Measurements from ENCODE around the gene SHISA7. TPM values are rescaled to one million over a fixed set of nuclear protein-coding genes. Genes with fewer than 3 reads are reported as not detected.

SHISA7 gene
- total RNA-seq (2014; rRNA removed) = 0.06 TPM in 1 of 2 replicates, not detected in the other
- not detected for polyA plus RNA-seq (2012)

DNA sequence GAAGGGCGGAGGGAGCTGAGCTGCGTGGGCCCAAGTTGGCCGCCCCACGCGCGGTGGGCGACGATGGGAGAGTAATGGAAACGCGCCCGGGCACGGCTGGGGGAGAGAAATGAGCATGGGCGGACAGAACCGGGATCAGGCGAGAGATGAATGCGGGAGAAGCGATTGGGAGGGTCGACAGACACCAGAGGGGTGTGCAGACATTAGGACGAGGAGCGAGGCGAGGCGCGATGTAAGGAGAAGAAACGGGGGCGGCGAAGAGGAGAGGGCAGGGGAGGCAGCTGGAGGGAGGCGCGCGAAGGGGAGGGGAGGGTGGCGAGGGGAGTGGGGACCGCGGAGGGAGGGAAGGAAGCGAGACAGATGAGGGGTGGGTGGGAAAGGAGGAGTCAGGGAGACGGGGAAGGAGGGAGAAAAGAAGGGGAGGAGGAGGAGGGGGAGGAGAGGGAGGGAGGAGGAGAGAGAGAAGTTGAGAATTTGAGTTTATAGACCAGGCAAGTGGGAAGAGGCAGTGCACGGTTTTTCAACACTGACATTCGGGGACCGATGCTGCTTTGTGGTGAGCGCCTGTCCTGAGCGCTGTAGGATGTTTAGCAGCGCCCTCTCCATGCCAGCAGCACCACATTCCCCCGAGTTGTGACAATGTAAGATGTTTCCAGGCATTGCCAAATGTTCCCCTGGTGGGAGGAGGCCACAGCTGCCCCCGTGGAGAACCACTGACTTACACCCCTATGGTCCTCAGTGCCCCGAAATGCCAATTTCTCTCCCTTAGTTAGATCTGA, at the start of gene SHISA7:
Gene SHISA7 (minus strand): TSS at position 256 of the 779 bp plus-strand sequence. CDS start 437 bp downstream, outside the sequence.
- no peak for DNase-seq (ENCODE audit: low read depth)

DNA sequence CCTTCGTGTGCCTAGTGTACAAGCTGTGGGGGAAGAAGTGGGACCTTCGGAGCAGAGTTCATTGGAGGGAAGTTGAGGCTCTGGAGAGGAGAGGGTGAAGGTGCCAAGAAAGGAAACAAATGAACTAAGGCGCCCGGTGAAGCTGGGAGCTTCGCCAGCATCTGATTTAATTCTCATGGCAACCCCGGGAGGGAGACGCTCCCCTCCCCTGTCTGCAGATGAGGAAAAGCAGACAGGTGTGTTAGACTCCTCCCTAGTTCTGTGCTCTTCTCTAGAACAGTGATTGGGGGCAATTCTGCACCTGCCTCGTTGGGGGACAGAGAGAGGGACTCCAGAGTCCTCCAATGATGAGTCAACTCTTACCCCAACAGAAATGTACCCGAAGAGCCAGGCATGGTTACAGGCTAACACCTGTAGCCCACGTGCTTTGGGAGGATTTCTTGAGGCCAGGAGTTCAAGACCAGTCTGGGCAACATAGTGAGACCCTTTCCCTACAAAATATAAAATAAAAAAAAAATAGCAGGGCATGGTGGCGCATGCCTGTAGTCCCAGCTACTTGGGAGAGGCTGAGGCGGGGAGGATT, 49.4 kb upstream of the SHISA7 start:
- no peak for DNase-seq (ENCODE audit: low read depth)

DNA sequence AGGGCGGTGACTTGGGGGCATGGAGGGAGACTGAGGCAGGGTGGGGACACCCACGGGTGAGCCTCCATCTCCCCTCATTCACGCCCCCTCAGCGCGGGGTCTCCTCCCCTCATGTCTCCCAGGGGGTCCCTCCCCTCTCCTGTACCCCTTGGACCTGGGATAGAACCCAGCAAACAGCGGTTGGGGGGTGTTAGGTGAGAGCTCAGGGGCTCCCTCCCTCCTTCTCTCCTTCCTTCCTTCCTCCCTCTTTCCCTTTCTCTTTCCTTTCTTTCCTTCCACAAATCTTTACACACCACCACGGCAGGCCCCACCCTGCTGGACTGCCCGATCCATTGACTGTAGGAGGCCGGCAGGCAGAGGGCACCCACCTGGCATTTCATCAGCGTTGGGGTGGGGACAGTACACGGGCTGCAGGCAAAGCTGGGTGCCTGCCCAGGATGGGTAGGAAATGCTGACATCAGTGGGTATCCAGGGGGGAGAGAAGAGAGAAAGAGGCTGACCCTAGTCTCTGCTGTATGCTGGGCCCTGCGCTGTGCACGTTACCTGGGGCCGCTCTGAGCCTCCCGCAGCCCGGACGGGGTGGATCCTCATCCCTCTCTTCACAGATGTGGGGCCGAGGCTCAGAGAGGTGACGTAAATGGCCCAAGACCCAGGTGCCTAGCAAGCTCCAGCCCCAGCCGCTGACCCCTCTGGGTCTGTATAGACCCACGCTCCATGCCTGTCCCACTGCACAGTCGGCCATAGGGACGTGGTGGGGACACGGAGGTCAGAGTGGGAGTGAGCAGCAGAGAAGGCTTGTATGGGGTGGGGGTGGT, 48.7 kb upstream of the SHISA7 start:
- no peak for DNase-seq (ENCODE audit: low read depth)

DNA sequence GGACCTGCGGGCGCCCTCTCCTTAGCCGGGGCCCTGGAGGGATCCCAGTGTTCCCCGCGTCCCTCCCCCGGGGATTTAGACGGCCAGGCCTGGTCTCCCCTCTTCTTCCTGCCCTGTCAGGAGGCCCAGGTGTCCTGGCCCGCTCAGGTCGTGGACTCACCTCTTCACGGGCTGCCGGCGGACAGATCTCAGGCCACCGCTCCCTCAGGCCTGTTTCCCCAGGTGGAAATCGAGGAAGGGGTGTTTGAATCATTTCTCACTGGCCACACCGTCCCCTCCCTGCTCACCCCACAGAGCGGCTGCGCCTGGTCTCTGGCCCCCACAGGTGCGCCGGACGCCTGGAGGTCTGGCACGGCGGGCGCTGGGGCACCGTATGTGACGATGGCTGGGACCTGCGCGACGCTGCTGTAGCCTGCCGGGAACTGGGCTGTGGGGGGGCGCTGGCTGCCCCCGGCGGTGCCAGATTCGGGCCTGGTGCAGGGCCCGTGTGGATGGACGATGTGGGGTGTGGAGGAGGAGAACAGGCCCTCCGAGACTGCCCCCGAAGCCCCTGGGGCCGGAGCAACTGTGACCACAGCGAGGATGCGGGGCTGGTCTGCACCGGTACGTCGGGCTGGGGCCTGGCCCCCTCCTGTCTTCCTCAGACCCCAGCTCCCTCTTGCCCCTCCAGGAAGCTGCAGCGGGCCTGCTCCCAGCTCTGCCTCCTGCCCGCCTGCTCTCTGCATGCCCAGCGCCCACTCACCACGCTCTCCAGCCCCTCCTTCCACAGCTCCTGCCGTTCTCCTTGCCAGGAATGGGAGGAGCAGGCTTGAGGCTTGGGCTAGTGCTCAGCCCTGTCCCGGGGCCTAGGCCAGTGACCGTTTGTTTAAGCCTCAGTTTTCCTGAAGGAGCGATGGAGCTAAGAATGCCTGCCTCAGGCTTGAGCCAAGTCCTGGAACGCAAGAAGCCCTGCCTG, 47.7 kb upstream of the SHISA7 start:
- no peak for DNase-seq (ENCODE audit: low read depth)

DNA sequence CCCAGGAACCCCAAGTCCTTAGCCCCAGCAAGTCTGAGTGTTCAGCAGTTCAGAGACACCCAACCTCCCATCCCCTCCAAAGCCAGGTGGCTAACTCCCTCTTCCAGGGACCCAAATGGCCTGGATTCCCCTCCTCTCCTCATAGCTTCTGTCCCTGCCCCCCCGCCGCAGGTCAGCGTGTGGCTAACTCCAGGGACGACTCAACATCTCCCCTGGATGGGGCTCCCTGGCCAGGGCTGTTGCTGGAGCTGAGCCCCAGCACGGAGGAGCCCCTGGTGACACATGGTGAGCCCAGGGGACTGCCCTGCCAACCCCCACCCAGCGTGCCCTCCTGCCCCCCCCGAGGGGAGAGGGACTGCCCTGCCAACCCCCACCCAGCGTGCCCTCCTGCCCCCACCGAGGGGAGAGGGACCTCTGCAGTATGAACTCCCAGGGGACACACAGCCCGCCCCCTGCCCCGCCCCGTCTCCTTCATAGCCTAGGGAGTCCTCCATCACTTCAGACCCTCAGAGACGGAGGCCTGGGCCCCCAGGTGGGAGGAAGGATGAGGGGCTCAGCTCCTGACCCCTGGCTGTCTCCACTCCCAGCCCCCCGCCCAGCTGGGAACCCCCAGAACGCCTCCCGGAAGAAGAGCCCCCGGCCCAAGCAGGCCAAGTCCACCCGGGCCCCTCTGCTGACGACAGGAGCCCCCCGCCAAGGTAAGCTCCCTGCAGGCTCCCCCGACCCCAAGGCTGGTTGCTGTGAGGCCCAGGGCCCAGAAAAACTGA, 46.8 kb upstream of the SHISA7 start:
- DNase-seq (ENCODE audit: low read depth) = no peak

DNA sequence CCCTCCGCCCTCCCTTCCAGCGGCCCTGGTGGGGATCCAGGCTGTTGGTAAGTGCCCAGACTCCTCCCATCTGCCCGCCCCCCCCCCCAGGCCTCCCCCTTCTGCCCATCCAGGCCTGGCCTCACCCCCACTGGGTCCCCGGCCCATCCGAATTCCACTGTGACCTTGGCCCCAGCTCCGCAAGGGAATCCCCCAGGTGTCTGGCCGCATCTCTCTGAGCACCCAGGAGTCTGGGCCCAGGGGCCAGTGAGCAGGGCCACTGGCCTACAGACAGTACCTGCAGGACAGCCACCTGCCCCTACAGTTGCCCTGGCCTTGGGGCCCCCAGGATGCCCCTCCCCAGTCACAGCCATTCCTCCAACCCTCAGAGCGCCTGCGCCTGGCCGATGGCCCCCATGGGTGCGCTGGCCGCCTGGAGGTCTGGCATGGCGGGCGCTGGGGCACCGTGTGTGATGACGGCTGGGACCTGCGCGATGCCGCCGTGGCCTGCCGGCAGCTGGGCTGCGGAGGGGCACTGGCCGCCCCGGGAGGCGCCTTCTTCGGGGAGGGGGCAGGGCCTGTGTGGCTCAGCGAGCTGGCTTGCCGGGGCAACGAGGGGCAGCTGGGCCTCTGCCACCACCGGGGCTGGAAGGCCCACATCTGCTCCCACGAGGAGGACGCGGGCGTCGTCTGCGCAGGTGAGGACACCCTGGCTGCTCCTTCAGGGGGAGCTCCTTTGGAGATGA, 46.0 kb upstream of the SHISA7 start:
- no peak for DNase-seq (ENCODE audit: low read depth)

DNA sequence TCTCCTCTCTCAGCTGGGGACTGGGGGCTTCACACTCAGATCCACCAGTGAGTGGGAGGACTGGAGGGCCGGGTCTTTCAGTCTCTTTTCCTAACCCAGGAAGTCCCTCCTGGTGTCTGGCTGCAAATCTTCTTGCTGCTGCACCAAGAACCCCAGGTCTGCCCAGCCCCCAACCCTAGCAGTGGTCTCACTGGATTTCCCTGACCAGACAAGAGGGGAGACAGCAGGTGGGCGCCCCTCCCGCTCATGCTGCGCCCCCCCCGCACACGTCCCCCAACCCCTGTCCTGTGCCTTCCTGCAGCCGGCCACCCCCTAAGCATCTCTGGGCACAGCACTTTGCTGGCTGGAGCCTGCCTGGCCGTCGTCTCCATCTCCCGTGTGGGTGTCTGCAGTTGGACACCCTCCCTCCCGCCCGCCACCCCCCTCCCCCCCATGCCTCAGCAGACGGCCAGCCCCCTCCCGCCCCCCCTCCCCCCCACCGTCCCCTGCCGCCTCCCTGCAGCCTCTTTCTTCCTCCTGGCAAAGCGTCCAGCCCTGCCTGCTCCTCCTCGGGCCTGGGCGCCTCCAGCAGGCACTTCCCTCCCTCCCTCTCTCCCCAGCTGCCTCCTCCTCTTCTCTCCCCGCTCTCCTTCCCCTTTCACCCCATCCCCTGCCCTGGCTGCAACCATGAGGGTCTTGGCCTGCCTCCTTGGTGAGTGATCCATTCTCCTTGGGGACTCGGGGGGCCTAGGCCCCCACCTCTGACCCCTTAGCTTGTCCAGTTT, 45.0 kb upstream of the SHISA7 start, which contains the start of gene SSC5D:
Gene SSC5D (plus strand): TSS at position 513 of the 764 bp plus-strand sequence. CDS start 154 bp downstream, at position 667.
- no peak for DNase-seq (ENCODE audit: low read depth)

DNA sequence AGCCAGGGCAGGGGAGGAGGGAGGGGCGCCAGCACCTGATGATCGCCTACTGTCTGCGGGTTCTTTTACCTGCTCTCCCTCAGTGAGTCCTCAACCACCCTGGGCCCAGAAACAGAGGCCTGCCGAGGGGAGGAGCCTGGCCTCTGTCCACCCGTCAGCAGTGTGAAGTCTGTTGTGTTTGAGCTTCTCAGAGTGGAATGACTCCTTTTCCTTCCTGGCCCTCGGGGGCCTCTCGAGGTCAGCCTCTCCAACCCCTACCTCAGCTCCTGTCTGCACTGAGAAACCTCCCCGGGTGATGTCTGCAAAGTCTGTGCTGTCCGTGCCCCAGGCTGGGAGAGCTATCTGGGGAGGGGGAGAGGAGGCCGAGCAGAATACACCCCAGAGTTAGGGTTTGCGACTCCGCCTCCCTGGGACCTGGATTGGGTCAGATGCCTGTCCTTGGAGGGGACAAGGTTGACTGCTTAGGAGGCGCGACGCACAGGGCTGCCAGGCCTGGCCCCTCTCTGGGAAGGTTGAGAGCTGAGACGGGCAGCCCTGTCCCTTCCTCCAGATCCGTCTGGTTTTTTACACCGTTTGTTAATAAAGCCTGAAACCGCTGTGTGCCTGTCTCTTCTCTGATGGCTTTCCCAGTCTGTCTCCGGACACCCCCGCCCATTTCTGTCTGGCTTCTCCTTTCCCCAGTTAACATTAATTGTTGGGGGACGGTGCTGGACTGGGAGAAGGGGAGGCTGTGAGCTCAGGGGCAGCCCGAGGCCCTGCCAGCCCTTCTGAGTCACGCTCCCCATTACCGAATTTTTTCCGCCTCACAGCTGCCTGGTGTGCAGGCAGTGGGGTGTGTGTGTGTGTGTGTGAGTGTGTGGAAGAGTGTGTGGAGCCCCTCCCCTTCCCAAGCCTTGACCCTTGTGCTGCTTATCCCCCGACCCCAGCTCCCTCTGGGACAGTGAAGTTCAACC, 44.1 kb upstream of the SHISA7 start:
- DNase-seq (ENCODE audit: low read depth) = peak; percentile 94

DNA sequence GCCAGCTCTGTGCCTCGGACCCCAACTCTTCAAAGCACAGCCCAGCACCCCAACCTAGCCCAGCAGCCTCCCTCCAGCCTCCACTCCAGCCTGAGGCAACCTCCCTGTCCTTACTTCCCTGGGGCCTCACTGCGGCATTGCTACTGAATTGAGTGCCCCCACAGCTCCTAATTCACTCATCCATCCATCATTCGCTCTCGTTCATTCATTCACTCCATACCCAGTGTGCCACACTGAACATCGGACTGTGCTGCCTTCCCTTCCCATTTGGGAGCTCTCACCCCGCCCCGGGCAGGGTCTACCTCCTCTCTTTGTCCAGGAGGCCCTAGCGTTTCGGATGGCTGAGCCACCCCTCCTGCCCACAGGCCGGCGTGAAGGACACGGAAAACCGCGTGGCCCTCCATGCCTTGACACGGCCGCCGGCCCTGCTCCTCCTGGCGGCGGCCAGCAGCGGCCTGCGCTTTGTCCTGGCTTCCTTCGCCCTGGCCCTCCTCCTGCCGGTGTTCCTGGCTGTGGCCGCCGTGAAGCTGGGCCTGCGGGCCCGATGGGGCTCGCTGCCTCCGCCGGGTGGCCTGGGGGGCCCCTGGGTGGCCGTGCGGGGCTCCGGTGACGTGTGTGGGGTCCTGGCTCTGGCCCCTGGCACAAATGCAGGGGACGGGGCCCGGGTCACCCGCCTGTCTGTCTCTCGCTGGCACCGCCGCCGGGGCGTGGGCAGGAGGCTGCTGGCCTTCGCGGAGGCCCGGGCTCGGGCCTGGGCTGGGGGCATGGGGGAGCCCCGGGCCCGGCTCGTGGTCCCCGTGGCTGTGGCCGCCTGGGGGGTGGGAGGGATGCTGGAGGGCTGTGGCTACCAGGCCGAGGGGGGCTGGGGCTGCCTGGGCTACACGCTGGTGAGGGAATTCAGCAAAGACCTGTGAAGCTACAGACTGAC, 43.2 kb upstream of the SHISA7 start:
- no peak for DNase-seq (ENCODE audit: low read depth)

DNA sequence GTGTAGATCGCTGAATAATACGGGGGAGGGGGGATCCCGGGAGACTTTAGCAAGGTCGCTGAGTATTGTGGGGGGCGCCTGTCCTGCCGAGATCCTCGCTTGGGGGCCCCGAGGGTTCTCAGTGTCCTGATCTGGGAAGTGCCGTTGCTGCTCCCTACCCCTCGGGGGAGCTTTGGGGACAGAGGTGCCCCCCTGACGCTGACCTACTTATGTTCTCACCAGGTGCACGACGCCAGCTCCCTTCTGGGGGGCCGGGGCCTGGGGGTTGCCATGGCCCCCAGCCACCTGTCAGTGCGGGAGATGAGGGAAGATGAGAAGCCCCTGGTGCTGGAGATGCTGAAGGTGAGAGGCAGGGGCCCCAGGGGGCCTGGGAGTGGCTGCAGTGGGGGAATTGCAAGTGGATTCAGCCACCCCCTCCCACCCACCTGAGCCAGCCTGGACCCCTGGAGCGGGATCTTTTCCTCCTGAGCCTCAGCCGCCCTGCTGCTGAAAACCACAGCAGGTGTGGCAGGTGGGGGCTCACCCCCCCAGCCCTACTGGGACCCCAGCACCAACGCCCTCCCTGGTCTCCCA, 42.4 kb upstream of the SHISA7 start:
- no peak for DNase-seq (ENCODE audit: low read depth)

DNA sequence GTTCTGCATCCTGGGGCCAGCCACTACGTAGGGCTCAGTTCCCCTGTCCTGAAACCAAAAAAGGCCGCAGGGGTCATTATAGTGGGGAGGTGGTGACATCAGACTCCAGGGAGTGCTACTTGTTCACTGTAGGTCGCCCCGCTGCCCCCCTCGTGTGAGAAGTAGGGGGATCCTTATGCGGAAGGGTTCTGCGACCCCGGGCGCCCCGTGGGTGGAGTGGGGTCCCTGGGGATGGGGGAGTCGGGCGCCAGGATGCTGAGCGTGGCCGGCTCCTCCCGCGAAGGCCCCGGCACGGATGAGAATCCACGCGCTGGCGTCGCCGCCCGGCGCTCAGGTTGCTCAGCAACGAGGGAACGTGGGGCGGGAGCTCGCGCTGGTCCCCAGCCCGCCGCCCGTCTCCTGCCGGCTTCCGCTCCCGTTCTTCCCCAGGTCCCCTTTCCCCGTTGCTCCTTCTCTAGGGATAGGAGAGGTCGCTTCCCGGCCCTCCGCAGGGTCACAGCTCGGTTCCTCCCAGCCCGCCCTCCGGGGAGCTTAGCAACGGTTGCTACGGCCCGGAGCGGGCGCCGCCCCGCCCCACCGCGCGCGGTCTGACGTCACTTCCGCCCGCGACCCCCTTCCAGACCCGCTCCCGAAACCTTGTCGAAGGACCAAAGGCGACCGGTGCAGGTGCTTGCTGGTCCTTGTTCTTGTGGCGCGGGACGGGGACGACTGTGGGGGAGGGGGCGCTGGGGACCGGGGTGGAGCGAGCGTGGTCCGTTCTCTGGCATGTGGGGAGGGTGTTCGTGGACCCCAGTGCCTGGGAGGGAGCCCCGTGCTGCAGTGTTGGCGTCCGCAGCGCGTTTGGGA, 41.7 kb upstream of the SHISA7 start, which contains the start of gene NAT14:
Gene NAT14 (plus strand): TSS at position 596 of the 846 bp plus-strand sequence. CDS start 521 bp downstream, outside the sequence.
- peak; percentile 46 for DNase-seq (ENCODE audit: low read depth)

DNA sequence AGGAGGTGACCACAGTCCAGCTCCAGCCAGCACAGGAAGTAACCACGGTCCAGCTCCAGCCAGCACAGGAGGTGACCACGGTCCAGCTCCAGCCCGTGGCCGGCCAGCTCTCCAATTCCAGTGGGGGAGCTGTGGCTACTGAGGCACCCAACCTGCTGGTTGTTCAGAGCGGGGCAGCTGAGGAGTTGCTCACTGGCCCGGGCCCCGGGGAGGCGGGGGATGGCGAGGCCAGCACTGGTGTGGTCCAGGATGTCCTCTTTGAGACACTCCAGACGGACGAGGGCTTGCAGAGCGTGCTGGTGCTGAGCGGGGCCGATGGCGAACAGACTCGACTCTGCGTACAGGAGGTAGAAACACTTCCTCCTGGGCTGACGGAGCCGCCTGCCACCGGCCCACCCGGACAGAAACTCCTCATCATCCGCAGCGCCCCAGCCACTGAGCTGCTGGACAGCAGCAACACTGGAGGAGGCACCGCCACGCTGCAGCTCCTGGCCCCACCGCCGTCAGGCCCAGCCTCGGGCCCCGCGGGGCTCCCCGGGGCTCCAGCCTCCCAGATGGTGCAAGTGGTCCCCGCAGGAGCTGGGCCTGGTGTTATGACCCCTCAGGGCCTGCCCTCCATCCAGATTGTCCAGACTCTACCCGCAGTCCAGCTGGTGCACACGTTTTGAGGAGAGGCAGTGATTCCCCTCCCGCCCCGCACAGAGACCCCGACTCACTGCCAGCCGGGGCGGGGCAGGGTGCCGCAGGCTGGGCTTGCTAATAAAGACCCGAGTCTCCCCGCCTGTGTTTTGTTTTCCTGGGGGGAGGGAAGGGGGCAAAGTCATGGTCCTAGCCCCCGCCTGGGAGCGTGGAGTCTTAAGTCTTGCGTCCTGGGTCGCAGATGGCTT, 40.8 kb upstream of the SHISA7 start:
- DNase-seq (ENCODE audit: low read depth) = no peak

DNA sequence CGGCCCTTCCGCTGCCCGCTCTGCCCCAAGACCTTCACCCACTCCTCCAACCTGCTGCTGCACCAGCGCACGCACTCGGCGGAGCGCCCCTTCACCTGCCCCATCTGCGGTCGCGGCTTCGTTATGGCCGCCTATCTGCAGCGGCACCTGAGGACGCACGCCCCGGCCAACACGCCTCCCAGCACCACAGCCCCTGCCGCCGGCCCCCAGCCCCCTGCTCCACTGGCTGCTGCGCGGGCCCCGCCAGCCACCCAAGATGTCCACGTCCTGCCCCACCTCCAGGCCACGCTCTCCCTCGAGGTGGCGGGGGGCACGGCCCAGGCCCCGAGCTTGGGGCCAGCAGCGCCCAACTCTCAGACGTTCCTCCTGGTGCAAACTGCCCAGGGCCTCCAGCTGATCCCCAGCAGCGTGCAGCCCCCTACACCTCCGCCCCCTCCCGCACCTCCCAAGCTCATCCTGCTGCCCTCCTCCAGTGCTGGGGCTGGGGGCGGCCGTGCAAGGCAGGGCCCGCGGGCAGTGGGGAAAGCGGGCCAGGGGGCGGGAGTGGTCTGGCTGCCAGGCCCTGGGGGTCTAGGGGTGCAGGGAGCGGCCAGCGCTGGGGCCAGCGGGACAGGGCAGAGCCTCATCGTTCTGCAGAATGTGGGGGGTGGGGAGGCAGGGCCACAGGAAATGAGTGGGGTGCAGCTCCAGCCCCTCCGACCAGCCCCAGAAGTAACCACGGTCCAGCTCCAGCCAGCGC, 40.0 kb upstream of the SHISA7 start:
- DNase-seq (ENCODE audit: low read depth) = no peak

Measured in LHCN-M2 (cell line).